Gastroesophageal sphincter (tissue), 4 donors: ENCODE data around the gene HAGHL. TPM values are rescaled to one million over a fixed set of nuclear protein-coding genes. Genes with fewer than 3 reads are reported as not detected.

ENCODE experiments used
- ATAC-seq: fragments of 150-250 bp; one replicate; pipeline ENCODE4 v1.9.1; 2016; ENCODE audit warnings: mild to moderate bottlenecking, moderate library complexity
- H3K27ac ChIP-seq, 4 donors: fragments of 200-600 bp; sonication (generic) in 3 of 4; 1 replicate in 3 of 4; 2 replicates in 1 of 4; pipeline ENCODE4 v1.5.1; 2016 to 2019
- H3K27me3 ChIP-seq: fragments of 200-600 bp; sonication (generic); one replicate; pipeline ENCODE4 v1.5.1; 2019
- H3K36me3 ChIP-seq, 2 donors: fragments of 200-600 bp; sonication (generic); one replicate each; pipeline ENCODE4 v1.5.1; 2019; ENCODE audit warnings: control low read depth in 1 of 2
- H3K4me1 ChIP-seq, 3 donors: fragments of 200-600 bp; sonication (generic); 1 replicate in 2 of 3; 2 replicates in 1 of 3; pipeline ENCODE4 v1.5.1; 2016 to 2019; ENCODE audit warnings: control low read depth in 2 of 3
- H3K4me3 ChIP-seq, 2 donors: fragments of 200-600 bp; sonication (generic); one replicate each; pipeline ENCODE4 v1.5.1; 2019; ENCODE audit warnings: mild to moderate bottlenecking in 1 of 2, moderate library complexity in 1 of 2
- H3K9me3 ChIP-seq, 3 donors: fragments of 200-600 bp; sonication (generic); one replicate each; pipeline ENCODE4 v1.5.1; 2017 to 2019; ENCODE audit warnings: control low read depth in 2 of 3
- EP300 ChIP-seq: sonication (generic); formaldehyde crosslinking; IDR thresholded peaks from one replicate; pipeline ENCODE4 v1.6.1; 2017; ENCODE audit warnings: antibody characterized with exemption, mild to moderate bottlenecking
- POLR2A ChIP-seq, 2 donors: fragments of 450-650 bp; IDR thresholded peaks; one replicate each; pipeline ENCODE4 v1.6.1; 2017; ENCODE audit warnings: antibody characterized with exemption in 2 of 2, mild to moderate bottlenecking in 2 of 2, moderate library complexity in 1 of 2
- POLR2AphosphoS5 ChIP-seq: sonication (generic); formaldehyde crosslinking; IDR thresholded peaks from one replicate; pipeline ENCODE4 v1.6.1; 2017; ENCODE audit warnings: antibody characterized with exemption
- WGBS, 2 donors: methylation state at CpG; one replicate each; pipeline ENCODE4 v1.1.5; 2018; ENCODE audit warnings: low coverage in 1 of 2; 5-methylcytosine and 5-hydroxymethylcytosine counted together
- total RNA-seq, 4 donors: library from RNA; depleted of rRNA; stranded (reverse); fragments of >200 nt; gene quantifications; one replicate each; pipeline ENCODE4 v1.1.0, GENCODE V29; 2016
- TF ChIP-seq, protein P1 (sequence below), 4 experiments: fragments of 200-600 bp in 2 of 4; fragments of 450-650 bp in 2 of 4; sonication (generic) in 1 of 4; IDR thresholded peaks; one replicate each; pipeline ENCODE4 v1.5.1; 2017 to 2019; ENCODE audit warnings: antibody characterized with exemption in 4 of 4, mild to moderate bottlenecking in 2 of 4, moderate library complexity in 2 of 4

Gene HAGHL
- total RNA-seq, 4 donors from 2014 or later = 1.1 to 4.8 (median 2.8) TPM

DNA sequence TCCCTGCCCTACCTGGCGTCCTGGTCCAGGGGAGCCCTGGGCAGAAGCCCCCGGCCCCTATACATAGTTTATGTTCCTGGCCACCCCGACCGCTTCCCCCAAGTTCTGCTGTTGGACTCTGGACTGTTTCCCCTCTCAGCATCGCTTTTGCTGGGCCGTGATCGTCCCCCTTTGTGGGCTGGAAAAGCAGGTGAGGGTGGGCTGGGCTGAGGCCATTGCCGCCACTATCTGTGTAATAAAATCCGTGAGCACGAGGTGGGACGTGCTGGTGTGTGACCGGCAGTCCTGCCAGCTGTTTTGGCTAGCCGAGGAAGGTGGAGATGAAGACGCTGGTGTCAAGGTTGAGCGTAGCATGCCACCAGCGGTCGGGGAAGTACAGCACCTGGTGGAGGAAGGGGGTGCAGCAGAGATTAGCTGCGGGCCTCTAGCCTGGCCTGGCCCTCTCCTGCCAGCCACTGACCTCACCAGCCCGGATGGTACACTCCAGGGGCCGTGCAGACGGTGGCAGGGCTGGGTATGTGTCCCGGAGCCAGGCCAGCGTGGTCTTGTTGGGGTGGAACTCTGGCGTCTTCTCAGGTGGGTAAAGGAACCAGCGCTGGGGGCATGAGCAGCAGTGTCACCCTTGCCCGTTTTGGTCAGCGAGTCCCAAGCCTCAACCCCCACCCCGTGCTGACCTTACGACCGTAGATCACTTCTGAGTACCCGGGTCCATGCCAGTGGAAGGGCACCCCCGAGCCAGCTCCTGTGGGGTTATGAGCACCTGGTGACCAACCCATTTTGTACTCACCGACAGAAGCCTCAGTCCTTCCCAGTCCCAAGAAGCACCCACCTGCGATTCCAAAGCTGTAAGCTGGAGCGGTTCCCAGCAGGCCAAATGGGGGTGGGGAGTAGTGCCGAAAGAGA, 44.2 kb upstream of the HAGHL start:
- H3K9me3 ChIP-seq = no peaks in the 10 kb centered on the region
- 76 to 81% methylated on average over 5 to 8 of the region's 36 CpGs for WGBS, 2 donors
- peaks cover 0 to 72% (median 45%) of the 10 kb centered on the region in 3 donors for H3K4me1 ChIP-seq
- ATAC-seq = no peak
- H3K4me3 ChIP-seq = peak overlapping the region in 1 of 2 donors; percentile 81
- H3K36me3 ChIP-seq = peaks cover 0 to 40% of the 10 kb centered on the region in 2 donors
- peak overlapping the region in 1 of 4 donors; percentile 86 for H3K27ac ChIP-seq
- no peak for TF ChIP-seq POLR2A (IDR thresholded peaks at IDR 0.05)
- TF ChIP-seq, protein P1, sequence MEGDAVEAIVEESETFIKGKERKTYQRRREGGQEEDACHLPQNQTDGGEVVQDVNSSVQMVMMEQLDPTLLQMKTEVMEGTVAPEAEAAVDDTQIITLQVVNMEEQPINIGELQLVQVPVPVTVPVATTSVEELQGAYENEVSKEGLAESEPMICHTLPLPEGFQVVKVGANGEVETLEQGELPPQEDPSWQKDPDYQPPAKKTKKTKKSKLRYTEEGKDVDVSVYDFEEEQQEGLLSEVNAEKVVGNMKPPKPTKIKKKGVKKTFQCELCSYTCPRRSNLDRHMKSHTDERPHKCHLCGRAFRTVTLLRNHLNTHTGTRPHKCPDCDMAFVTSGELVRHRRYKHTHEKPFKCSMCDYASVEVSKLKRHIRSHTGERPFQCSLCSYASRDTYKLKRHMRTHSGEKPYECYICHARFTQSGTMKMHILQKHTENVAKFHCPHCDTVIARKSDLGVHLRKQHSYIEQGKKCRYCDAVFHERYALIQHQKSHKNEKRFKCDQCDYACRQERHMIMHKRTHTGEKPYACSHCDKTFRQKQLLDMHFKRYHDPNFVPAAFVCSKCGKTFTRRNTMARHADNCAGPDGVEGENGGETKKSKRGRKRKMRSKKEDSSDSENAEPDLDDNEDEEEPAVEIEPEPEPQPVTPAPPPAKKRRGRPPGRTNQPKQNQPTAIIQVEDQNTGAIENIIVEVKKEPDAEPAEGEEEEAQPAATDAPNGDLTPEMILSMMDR (IDR thresholded peaks at IDR 0.05) = no peak
- TF ChIP-seq POLR2AphosphoS5 = no peak
- no peak for TF ChIP-seq EP300
- no peaks in the 10 kb centered on the region for H3K27me3 ChIP-seq

DNA sequence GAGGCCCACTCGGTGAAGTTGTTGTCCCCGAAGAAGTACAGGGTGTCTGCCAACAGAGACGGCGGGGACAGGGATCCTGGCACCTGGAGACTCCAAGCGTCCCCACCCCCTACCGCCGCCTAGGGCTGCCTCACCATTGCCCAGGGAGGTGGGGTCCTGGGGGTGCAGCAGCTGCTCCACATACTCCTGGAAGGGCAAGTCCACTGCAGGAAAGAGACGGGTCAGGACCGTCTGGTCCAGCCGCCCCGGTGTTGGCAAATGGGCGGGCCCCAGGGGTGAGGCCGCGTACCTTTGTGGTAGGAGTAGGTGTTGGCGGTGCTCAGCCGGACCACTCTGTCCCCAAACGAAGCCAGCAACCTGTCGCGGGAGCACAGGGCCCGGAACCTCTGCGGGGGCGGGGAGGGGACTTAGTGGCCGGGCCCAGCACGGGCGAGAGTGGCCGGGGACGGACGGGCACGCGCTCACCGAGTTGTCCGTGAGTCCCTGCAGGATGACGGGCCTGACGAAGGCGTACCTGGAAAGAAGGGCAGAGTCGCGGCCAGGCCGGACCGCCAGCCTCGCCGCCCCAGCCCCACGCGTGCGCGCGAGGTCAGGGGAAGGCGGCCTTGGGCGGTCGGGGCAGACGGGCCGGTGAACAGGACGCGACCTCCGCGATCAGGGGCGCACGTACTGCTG, 43.4 kb upstream of the HAGHL start:
- TF ChIP-seq POLR2AphosphoS5 (peak; percentile 3), EP300 (no peak)
- no peaks in the 10 kb centered on the region for H3K9me3 ChIP-seq
- H3K36me3 ChIP-seq = peaks cover 0 to 46% of the 10 kb centered on the region in 2 donors
- WGBS, 2 donors = 59% methylated on average over 7 of the region's 57 CpGs; no CpG with 5 or more reads in 1 of the 2 donors
- no peak for ATAC-seq
- H3K4me3 ChIP-seq = peak overlapping the region; percentile 47 to 81
- no peaks in the 10 kb centered on the region for H3K27me3 ChIP-seq
- H3K27ac ChIP-seq = peak overlapping the region in 3 of 4 donors; percentile 79 to 88 (median 86)
- peaks cover 0 to 77% (median 47%) of the 10 kb centered on the region in 3 donors for H3K4me1 ChIP-seq

DNA sequence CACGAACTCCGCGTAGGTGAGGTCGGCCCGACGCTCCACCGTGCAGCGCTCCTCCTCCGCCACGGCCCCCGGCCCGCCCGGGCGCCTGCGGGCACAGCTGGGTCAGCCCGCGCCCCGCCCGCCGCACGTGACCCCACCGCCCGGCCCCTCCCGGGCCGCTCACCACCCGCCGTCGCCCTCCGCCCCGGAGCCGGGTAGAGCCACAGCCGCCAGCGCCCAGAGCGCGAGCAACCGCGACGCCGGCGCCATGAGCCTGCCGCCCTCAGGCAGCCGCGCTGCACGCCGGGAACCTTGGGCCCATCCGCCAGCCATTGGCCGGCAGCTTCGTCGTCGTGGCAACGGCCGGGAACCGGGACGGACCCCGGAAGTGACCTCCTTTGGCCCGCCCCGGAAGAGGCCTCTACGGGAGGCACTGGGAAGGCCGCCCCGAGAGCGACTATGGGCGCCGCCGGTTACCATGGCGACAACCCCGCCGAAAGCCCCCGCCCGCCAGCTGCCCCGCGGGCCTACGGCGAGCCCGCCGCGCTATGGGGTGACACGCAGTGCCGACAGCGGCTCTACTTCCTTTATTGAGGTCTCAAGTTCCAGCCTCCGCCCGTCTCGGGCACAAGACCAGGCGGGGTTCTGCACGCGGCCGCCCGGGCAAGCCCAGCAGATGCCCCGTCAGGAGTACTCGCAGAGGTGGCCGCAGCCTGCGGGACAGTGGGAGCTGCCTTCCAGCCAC, 42.7 kb upstream of the HAGHL start, which contains the start of gene JMJD8:
Gene JMJD8 (minus strand): TSS at position 264 of the 724 bp plus-strand sequence. CDS start 15 bp downstream, at position 249.
- peak within 1 kb of the TSS; percentile 41 to 88 (median 82) for H3K27ac ChIP-seq
- H3K9me3 ChIP-seq = no peaks in the 10 kb centered on the region
- H3K4me1 ChIP-seq = peaks cover 0 to 77% (median 51%) of the 10 kb centered on the region in 3 donors
- H3K4me3 ChIP-seq = peak within 1 kb of the TSS; percentile 47 to 81
- peaks cover 0 to 46% of the 10 kb centered on the region in 2 donors for H3K36me3 ChIP-seq
- no peaks in the 10 kb centered on the region for H3K27me3 ChIP-seq
- ATAC-seq = peak; percentile 85
- TF ChIP-seq POLR2A (IDR thresholded peaks at IDR 0.05) = peak; percentile 70 to 72
- no peak for TF ChIP-seq EP300
- TF ChIP-seq POLR2AphosphoS5 = peak; percentile 73
- TF ChIP-seq, protein P1 (IDR thresholded peaks at IDR 0.05) = peak in 1 of 4 experiments; percentile 5
- WGBS, 2 donors = no CpG with 5 or more reads among the region's 91 CpGs

DNA sequence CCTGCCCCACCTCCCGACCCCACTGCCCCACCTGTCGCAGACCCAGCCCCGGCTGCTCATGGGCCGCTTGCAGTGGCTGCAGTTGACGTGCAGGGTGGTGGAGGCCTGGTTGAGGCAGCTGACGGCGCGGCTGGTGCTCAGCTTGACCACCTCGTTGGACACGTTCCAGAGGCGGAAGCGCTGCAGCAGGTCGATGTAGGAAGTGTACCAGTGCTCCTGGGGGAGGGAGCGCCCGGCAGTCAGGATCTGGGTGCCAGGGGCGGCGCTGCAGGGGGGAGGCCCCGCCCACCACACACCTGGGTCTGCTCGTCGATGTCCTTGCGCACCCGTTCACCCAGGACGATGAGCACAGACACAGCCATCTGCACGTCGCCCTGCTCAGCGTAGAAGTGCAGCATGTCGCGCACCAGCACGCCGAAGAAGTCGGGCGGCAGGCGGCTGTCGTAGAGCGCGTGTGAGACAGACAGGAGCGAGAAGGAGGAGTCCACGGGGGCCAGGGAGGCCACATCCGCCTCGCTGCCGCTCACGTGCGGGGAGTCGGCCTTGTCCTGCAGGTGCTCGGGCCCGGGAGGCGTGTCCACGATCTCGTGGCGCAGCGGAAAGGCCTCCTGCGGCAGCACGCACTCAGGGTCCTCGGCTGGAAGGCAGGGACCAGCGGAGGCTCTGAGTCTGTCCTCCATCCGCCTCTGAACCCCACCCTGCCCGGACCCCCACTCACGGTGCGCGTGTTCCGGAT, 41.8 kb upstream of the HAGHL start:
- Histone ChIP-seq H3K4me3 (peak overlapping the region; percentile 47 to 81), H3K9me3 (no peaks in the 10 kb centered on the region), H3K4me1 (peaks cover 0 to 81% (median 54%) of the 10 kb centered on the region in 3 donors), H3K36me3 (peaks cover 0 to 46% of the 10 kb centered on the region in 2 donors), H3K27me3 (no peaks in the 10 kb centered on the region), H3K27ac (peak overlapping the region in 3 of 4 donors; percentile 79 to 88 (median 86))
- TF ChIP-seq, protein P1 (IDR thresholded peaks at IDR 0.05) = no peak
- TF ChIP-seq POLR2A (IDR thresholded peaks at IDR 0.05) = no peak
- TF ChIP-seq EP300 = no peak
- no peak for TF ChIP-seq POLR2AphosphoS5
- WGBS, 2 donors = no CpG with 5 or more reads among the region's 61 CpGs
- ATAC-seq = no peak
